ENCODE results near the gene SLC39A11.

The SLC39A11 gene

DNA sequence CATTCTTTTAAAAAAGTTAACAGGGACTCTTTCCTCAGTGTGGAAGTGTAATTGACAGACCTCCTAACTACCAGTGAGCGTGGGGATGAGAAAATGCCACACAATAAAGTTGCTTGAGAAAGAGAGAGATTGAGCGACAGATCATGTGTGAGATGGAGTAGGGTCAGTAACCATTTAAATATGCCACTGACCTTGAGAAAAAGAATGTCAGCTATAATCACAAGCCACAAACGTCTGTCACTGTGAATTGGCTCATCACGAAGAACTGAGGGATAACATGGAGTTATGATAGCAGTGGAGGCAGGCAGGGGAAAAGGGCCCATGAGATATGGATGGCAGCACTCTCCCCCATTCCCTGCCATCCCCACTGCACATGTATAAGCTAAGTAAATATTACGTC lies 253.9 kb downstream of the SLC39A11 start:
- POLR2A ChIA-PET = no interaction called here
- CTCF ChIA-PET = no interaction called here
- TF ChIP-seq, protein P1, sequence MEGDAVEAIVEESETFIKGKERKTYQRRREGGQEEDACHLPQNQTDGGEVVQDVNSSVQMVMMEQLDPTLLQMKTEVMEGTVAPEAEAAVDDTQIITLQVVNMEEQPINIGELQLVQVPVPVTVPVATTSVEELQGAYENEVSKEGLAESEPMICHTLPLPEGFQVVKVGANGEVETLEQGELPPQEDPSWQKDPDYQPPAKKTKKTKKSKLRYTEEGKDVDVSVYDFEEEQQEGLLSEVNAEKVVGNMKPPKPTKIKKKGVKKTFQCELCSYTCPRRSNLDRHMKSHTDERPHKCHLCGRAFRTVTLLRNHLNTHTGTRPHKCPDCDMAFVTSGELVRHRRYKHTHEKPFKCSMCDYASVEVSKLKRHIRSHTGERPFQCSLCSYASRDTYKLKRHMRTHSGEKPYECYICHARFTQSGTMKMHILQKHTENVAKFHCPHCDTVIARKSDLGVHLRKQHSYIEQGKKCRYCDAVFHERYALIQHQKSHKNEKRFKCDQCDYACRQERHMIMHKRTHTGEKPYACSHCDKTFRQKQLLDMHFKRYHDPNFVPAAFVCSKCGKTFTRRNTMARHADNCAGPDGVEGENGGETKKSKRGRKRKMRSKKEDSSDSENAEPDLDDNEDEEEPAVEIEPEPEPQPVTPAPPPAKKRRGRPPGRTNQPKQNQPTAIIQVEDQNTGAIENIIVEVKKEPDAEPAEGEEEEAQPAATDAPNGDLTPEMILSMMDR (IDR thresholded peaks at IDR 0.05; ENCODE audit: insufficient read depth, low read length, missing control alignments) = no peak
- H3K4me3 ChIP-seq (ENCODE audit: low read depth, low read length) = no peak overlapping the region
- no peak for DNase-seq (ENCODE audit: low read depth, low spot score)

DNA sequence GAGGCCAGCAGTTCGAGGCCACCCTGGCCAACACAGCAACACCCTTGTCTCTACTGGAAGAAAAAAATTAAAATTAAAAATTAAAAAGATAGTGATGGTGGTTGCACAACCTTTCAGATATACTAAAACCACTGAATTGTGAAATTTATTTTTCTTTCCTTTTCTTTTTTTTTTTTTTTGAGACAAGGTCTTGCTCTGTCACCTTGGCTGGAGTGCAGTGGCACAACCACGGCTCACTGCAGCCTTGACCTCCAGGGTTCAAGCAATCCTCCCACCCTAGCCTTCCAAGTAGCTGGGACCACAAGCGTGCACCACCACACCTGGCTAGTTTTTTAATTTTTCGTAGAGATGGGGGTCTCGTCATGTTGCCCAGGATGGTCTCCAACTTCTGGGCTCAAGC lies 254.4 kb downstream of the SLC39A11 start:
- DNase-seq (ENCODE audit: low read depth, low spot score) = no peak
- H3K4me3 ChIP-seq (ENCODE audit: low read depth, low read length) = no peak overlapping the region
- TF ChIP-seq, protein P1 (IDR thresholded peaks at IDR 0.05; ENCODE audit: insufficient read depth, low read length, missing control alignments) = no peak
- POLR2A ChIA-PET = no interaction called here
- CTCF ChIA-PET = no interaction called here

DNA sequence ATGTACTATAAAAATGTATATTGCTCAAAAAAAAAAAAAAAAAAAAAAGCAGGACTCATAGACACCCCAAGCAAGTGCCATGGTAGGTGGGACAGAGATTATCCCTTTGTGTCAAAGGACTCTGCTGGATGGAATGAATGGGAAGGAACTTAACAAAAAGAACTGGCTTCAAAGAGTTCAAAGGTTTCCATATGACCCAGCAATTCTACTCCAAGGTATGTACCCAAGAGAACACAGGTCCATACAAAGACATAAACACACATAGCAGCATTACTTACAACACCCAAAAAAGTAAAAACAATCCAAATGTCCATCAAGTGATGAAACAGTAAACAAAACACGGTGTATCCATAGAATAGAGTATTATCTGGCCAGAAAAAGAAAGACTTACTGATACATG lies 255.2 kb downstream of the SLC39A11 start:
- POLR2A ChIA-PET = no interaction called here
- TF ChIP-seq, protein P1 (IDR thresholded peaks at IDR 0.05; ENCODE audit: insufficient read depth, low read length, missing control alignments) = no peak
- DNase-seq (ENCODE audit: low read depth, low spot score) = no peak
- CTCF ChIA-PET = no interaction called here
- H3K4me3 ChIP-seq (ENCODE audit: low read depth, low read length) = no peak overlapping the region

DNA sequence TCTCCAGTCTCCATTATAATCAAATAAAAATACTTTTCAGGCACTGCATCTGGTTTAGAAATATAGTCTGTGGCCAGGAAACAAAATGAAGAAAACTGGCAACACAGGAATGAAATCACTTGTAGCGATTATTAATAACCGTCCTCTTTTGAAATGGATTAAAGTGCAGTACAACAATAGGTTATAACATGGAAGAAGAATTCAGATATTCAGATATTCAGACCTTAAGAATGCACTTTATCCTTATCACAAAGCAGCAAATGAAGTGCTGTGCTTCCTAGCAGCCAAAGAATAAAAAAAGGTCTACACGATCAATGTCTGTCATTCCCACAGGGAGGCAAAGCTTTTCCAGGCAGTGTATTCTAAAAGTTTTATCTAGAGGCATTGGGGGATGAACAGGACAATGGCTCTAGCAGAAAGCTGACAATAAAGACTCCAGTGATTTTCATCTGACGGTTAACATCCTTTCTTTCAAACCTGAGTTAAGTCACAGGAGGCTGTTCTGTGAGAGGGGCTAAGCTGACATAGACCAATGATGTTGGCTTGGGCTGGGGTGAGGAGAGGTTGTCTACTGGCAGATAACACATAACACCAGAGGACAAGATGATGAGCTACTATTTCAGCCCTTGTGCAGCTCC lies 259.2 kb downstream of the SLC39A11 start:
- TF ChIP-seq, protein P1 (IDR thresholded peaks at IDR 0.05; ENCODE audit: insufficient read depth, low read length, missing control alignments) = no peak
- no peak for DNase-seq (ENCODE audit: low read depth, low spot score)
- H3K4me3 ChIP-seq (ENCODE audit: low read depth, low read length) = no peak overlapping the region
- POLR2A ChIA-PET = no interaction called here
- CTCF ChIA-PET = no interaction called here

DNA sequence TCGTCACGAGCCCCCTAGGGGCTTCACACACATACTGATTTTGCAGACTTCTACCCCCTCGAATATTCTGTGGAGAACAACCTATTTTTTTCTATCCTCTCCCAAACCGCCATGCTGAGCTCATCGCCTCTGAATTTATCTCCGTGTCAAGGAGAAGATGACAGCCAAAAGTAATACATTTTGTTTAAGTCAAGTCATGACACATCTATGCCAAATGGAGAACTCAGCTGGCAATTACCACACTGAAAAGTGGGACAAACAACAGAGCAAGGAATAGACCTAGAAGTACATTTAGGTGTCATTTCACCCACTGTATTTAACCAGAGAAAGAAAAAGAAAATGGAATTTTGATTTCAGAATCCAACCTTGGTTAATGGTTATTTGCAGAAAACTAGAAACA lies 260.2 kb downstream of the SLC39A11 start:
- ChIA-PET CTCF (interaction anchor here (0.7 kb wide), 1 partner anchor 14 kb away, joined by 3 read pairs; no protein-coding TSS in a partner anchor), POLR2A (no interaction called here)
- no peak for DNase-seq (ENCODE audit: low read depth, low spot score)

DNA sequence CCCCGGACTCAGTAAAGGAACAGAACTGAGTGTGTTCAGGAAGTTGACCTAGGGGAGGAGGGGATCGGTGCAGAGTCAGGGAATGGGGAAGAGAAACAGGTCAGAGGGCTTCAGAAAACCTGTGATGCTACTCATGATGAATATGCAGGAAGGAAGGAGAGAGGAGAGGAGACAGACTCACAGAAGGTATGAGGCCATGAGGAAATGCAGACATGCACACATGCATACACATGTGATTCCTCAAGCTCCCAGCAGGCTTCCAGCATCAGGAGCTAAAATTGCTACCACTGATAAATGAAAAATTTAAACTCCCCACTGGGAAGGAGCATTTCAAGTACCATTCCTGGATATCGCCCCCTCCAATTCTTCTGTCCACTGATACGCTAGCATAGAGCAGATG lies 262.6 kb downstream of the SLC39A11 start:
- TF ChIP-seq, protein P1 (IDR thresholded peaks at IDR 0.05; ENCODE audit: insufficient read depth, low read length, missing control alignments) = no peak
- H3K4me3 ChIP-seq (ENCODE audit: low read depth, low read length) = no peak overlapping the region
- POLR2A ChIA-PET = no interaction called here
- DNase-seq (ENCODE audit: low read depth, low spot score) = no peak
- CTCF ChIA-PET = no interaction called here

More for the DNA sequence above, 260.2 kb downstream of the SLC39A11 start:
- H3K4me3 ChIP-seq (ENCODE audit: low read depth, low read length) = no peak overlapping the region
- TF ChIP-seq, protein P1 (IDR thresholded peaks at IDR 0.05; ENCODE audit: insufficient read depth, low read length, missing control alignments) = no peak

All from AG04449 (cell line).